Keratinocyte (primary cell): Measurements from ENCODE around the gene PSMG2. TPM values are rescaled to one million over a fixed set of nuclear protein-coding genes. Genes with fewer than 3 reads are reported as not detected.

ENCODE experiments used
- DNase-seq: peaks from one replicate; pipeline ENCODE4 v3.0.0-alpha.2; 2011; ENCODE audit warnings: low read depth, missing footprints, low spot score
- FAIRE-seq: peaks from 2 replicates; lab custom pipeline; 2011; peaks lifted over from hg19 to GRCh38; lab: Jason Lieb, UNC
- H2AFZ ChIP-seq: 2 replicates; pipeline ENCODE4 v1.6.0; 2012; ENCODE audit warnings: low read length, control low read depth, inconsistent platforms; ENCODE audit not compliant: control insufficient read depth
- H3K27ac ChIP-seq: 2 replicates; pipeline ENCODE4 v1.5.1; 2011; ENCODE audit warnings: low read length; ENCODE audit not compliant: control insufficient read depth, insufficient read depth
- H3K27me3 ChIP-seq: 3 replicates; pipeline ENCODE4 v1.6.0; 2011; ENCODE audit warnings: low read length; ENCODE audit not compliant: control insufficient read depth, insufficient read depth; ENCODE audit errors: extremely low read depth
- H3K36me3 ChIP-seq, 2 experiments: 2 replicates in 1 of 2; 3 replicates in 1 of 2; pipeline ENCODE4 v1.5.1; 2011; ENCODE audit warnings: low read length in 2 of 2, mild to moderate bottlenecking in 1 of 2; ENCODE audit not compliant: control insufficient read depth in 2 of 2, insufficient read depth in 2 of 2; ENCODE audit errors: extremely low read depth in 1 of 2
- H3K4me1 ChIP-seq: 3 replicates; pipeline ENCODE4 v1.5.1; 2011; ENCODE audit warnings: low read length; ENCODE audit not compliant: control insufficient read depth, insufficient read depth; ENCODE audit errors: extremely low read depth
- H3K4me2 ChIP-seq: 3 replicates; pipeline ENCODE4 v1.6.0; 2011; ENCODE audit warnings: low read depth, low read length; ENCODE audit not compliant: control insufficient read depth, insufficient read depth; ENCODE audit errors: extremely low read depth
- H3K4me3 ChIP-seq, 3 experiments: fragments of 200-600 bp in 1 of 3; sonication (generic) in 1 of 3; 2 replicates in 2 of 3; 3 replicates in 1 of 3; pipeline ENCODE4 v1.5.1; 2011 to 2016; ENCODE audit warnings: low read length in 3 of 3, mild to moderate bottlenecking in 3 of 3, control low read depth in 2 of 3, inconsistent platforms in 1 of 3, low read depth in 1 of 3, mixed read lengths in 1 of 3, mixed run types in 1 of 3, moderate library complexity in 1 of 3; ENCODE audit not compliant: control insufficient read depth in 2 of 3, insufficient read depth in 2 of 3; ENCODE audit errors: extremely low read depth in 1 of 3
- H3K79me2 ChIP-seq: 2 replicates; pipeline ENCODE4 v1.6.0; 2012; ENCODE audit warnings: low read length; ENCODE audit not compliant: control insufficient read depth, insufficient read depth
- H3K9ac ChIP-seq: 3 replicates; pipeline ENCODE4 v1.6.0; 2011; ENCODE audit warnings: low read length; ENCODE audit not compliant: control insufficient read depth, insufficient read depth; ENCODE audit errors: extremely low read depth
- H3K9me1 ChIP-seq: 3 replicates; pipeline ENCODE4 v1.6.0; 2011; ENCODE audit warnings: low read length; ENCODE audit not compliant: control insufficient read depth, insufficient read depth; ENCODE audit errors: extremely low read depth
- H3K9me3 ChIP-seq: 2 replicates; pipeline ENCODE4 v1.5.1; 2012; ENCODE audit warnings: low read depth, low read length; ENCODE audit not compliant: control insufficient read depth
- H4K20me1 ChIP-seq: 3 replicates; pipeline ENCODE4 v1.6.0; 2011; ENCODE audit warnings: low read length; ENCODE audit not compliant: control insufficient read depth, insufficient read depth; ENCODE audit errors: extremely low read depth
- EZH2 ChIP-seq: IDR thresholded peaks from one replicate; pipeline ENCODE4 v1.6.1; 2012; ENCODE audit warnings: inconsistent platforms, mild to moderate bottlenecking, low read length, moderate library complexity
- dilution Hi-C: fragments of 300-500 bp; cut with MboI; formaldehyde crosslinking; loops from one replicate; pipeline ENCODE4 v1.7.0; 2020; ENCODE audit warnings: low sequenced_read_pairs; ENCODE audit not compliant: extremely low pct_ligation_motif_present
- polyA plus RNA-seq, 5 experiments: library from polyadenylated mRNA; depleted of rRNA in 3 of 5; stranded (reverse) in 3 of 5; stranded (forward) in 1 of 5; unstranded in 1 of 5; fragments of >200 nt; gene quantifications; 1 replicate in 1 of 5; 2 replicates in 3 of 5; 3 replicates in 1 of 5; pipeline versions ENCODE4 v1.2.1 to v1.2.3, GENCODE V29; 2011 to 2012; ENCODE audit warnings: missing spikeins in 2 of 5, low read depth in 1 of 5, low replicate concordance in 1 of 5
- TF ChIP-seq, protein P1 (sequence below), 3 experiments: IDR thresholded peaks in 1 of 3; conservative IDR thresholded peaks in 1 of 3; optimal IDR thresholded peaks in 1 of 3; 2 replicates in 2 of 3; 3 replicates in 1 of 3; pipeline versions ENCODE3 to v1.5.1; 2011; ENCODE audit warnings: low read length in 3 of 3, mild to moderate bottlenecking in 3 of 3, moderate library complexity in 2 of 3, control low read depth in 1 of 3, inconsistent platforms in 1 of 3; ENCODE audit not compliant: insufficient read depth in 2 of 3; ENCODE audit errors: extremely low read depth in 1 of 3

The PSMG2 gene
- polyA plus RNA-seq, 1 donor (not counting 4 experiments of a cell fraction or from before 2014, with no cell fraction given): 69.3 TPM

DNA sequence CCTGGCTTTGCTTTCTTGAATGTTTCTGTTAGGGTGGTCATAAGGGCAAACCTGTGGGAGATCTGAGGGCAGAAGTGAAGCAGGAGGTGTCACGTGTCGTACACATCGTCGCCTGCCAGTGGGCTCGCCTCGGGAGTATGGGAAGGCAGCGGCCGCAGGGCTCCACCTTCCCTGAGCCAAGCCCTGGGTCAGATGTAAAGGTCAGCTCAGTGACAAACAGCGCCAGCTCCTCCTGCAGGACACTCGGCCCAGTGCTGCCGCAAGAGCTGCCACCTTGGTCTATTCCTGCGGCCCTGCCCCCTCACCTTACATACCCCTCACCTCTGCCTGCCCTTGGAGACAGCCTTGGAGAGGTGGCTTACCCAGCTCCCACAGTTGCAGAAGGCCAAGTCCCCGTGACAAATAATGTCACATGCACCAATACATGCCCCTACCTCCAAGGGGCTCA lies 64.2 kb downstream of the PSMG2 start:
- Histone ChIP-seq H4K20me1 (no peaks in the 10 kb centered on the region), H3K36me3 (no peaks in the 10 kb centered on the region), H3K79me2 (no peaks in the 10 kb centered on the region), H3K9me3 (no peaks in the 10 kb centered on the region), H3K27ac (no peak overlapping the region), H3K4me1 (no peaks in the 10 kb centered on the region), H3K4me2 (no peak overlapping the region), H2AFZ (no peak overlapping the region), H3K4me3 (no peak overlapping the region), H3K27me3 (no peaks in the 10 kb centered on the region), H3K9me1 (no peaks in the 10 kb centered on the region), H3K9ac (no peak overlapping the region)
- TF ChIP-seq EZH2: no peak
- TF ChIP-seq, protein P1, sequence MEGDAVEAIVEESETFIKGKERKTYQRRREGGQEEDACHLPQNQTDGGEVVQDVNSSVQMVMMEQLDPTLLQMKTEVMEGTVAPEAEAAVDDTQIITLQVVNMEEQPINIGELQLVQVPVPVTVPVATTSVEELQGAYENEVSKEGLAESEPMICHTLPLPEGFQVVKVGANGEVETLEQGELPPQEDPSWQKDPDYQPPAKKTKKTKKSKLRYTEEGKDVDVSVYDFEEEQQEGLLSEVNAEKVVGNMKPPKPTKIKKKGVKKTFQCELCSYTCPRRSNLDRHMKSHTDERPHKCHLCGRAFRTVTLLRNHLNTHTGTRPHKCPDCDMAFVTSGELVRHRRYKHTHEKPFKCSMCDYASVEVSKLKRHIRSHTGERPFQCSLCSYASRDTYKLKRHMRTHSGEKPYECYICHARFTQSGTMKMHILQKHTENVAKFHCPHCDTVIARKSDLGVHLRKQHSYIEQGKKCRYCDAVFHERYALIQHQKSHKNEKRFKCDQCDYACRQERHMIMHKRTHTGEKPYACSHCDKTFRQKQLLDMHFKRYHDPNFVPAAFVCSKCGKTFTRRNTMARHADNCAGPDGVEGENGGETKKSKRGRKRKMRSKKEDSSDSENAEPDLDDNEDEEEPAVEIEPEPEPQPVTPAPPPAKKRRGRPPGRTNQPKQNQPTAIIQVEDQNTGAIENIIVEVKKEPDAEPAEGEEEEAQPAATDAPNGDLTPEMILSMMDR (optimal IDR thresholded peaks at IDR 0.05 in 1 of 3, IDR thresholded peaks at IDR 0.05 in 1 of 3, conservative IDR thresholded peaks at IDR 0.05 in 1 of 3; ENCODE audit: extremely low read depth in 1 of 3, insufficient read depth in 2 of 3, low read length in 3 of 3): no peak
- dilution Hi-C loops: no loop called here
- DNase-seq (no peak), FAIRE-seq (no peak)

DNA sequence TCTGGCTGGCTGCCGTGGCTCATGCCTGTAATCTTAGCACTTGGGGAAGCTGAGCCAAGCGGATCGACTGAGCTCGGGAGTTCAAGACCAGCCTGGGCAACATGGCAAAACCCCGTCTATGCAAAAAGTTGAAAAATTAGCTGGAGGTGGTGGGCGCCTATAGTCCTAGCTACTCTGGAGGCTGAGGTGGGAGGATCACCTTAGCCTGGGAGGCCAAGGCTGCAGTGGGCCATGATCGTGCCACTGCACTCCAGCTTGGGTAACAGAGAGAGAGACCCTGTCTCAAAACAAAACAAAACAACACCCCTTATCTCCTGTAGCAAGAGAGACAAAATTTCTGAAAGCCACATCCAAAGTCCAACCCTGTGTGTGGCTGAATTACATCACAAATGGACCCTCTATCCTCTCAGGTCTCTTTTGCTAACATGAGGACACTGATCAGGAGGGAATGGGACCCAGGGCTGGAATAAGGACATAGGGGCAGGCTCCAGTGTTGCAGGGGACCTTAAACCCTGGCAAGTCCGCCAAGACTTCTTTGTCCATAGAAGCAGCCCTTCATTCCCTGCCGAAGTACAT lies 64.8 kb downstream of the PSMG2 start:
- H3K4me2 ChIP-seq: no peak overlapping the region
- no peaks in the 10 kb centered on the region for H3K4me1 ChIP-seq
- H3K27me3 ChIP-seq: no peaks in the 10 kb centered on the region
- no peak for DNase-seq
- H3K79me2 ChIP-seq: no peaks in the 10 kb centered on the region
- no peaks in the 10 kb centered on the region for H4K20me1 ChIP-seq
- H2AFZ ChIP-seq: no peak overlapping the region
- no peaks in the 10 kb centered on the region for H3K9me3 ChIP-seq
- H3K27ac ChIP-seq: no peak overlapping the region
- dilution Hi-C loops: no loop called here
- no peaks in the 10 kb centered on the region for H3K9me1 ChIP-seq
- H3K4me3 ChIP-seq: no peak overlapping the region
- FAIRE-seq: no peak
- H3K36me3 ChIP-seq: no peaks in the 10 kb centered on the region
- no peak overlapping the region for H3K9ac ChIP-seq
- TF ChIP-seq EZH2: no peak
- TF ChIP-seq, protein P1 (optimal IDR thresholded peaks at IDR 0.05 in 1 of 3, IDR thresholded peaks at IDR 0.05 in 1 of 3, conservative IDR thresholded peaks at IDR 0.05 in 1 of 3; ENCODE audit: extremely low read depth in 1 of 3, insufficient read depth in 2 of 3, low read length in 3 of 3): no peak
